Measurements from ENCODE around the gene TERT.

Gene TERT

GRCh38 chr5:1244976-1245375 is 49.9 kb downstream of the TERT start:
- DNase-seq (ENCODE audit: low read depth): no peak
- no peak for TF ChIP-seq CTCF (IDR thresholded peaks at IDR 0.05; ENCODE audit: low read depth, low read length, missing control alignments)
- H3K4me3 ChIP-seq (ENCODE audit: low read depth, low read length): no peak overlapping the region
- in situ Hi-C loops (cut with HindIII; ENCODE audit: low sequenced_read_pairs): no loop called here

- no peak for DNase-seq (ENCODE audit: low read depth)
- no peak for TF ChIP-seq CTCF (IDR thresholded peaks at IDR 0.05; ENCODE audit: low read depth, low read length, missing control alignments)
- no peak overlapping the region for H3K4me3 ChIP-seq (ENCODE audit: low read depth, low read length)
- in situ Hi-C loops (cut with HindIII; ENCODE audit: low sequenced_read_pairs): no loop called here
Observed at GRCh38 chr5:1244255-1244654, 50.6 kb downstream of the TERT start.

- in situ Hi-C loops (cut with HindIII; ENCODE audit: low sequenced_read_pairs): no loop called here
- TF ChIP-seq CTCF (IDR thresholded peaks at IDR 0.05; ENCODE audit: low read depth, low read length, missing control alignments): no peak
Observed at GRCh38 chr5:1243487-1244130, 51.3 kb downstream of the TERT start.

GRCh38 chr5:1242733-1243486 is 52.0 kb downstream of the TERT start:
- H3K4me3 ChIP-seq (ENCODE audit: low read depth, low read length): no peak overlapping the region
- in situ Hi-C loops (cut with HindIII; ENCODE audit: low sequenced_read_pairs): no loop called here
- TF ChIP-seq CTCF (IDR thresholded peaks at IDR 0.05; ENCODE audit: low read depth, low read length, missing control alignments): no peak
- DNase-seq (ENCODE audit: low read depth): no peak

More at GRCh38 chr5:1243487-1244130, 51.3 kb downstream of the TERT start:
- no peak overlapping the region for H3K4me3 ChIP-seq (ENCODE audit: low read depth, low read length)
- DNase-seq (ENCODE audit: low read depth): no peak

- H3K4me3 ChIP-seq (ENCODE audit: low read depth, low read length): no peak overlapping the region
- in situ Hi-C loops (cut with HindIII; ENCODE audit: low sequenced_read_pairs): no loop called here
- no peak for DNase-seq (ENCODE audit: low read depth)
- no peak for TF ChIP-seq CTCF (IDR thresholded peaks at IDR 0.05; ENCODE audit: low read depth, low read length, missing control alignments)
Observed at GRCh38 chr5:1241509-1242080, 53.3 kb downstream of the TERT start.

- in situ Hi-C loops (cut with HindIII; ENCODE audit: low sequenced_read_pairs): no loop called here
- no peak for TF ChIP-seq CTCF (IDR thresholded peaks at IDR 0.05; ENCODE audit: low read depth, low read length, missing control alignments)
Observed at GRCh38 chr5:1240496-1241260, 54.2 kb downstream of the TERT start.

More at GRCh38 chr5:1240496-1241260, 54.2 kb downstream of the TERT start:
- no peak for DNase-seq (ENCODE audit: low read depth)
- no peak overlapping the region for H3K4me3 ChIP-seq (ENCODE audit: low read depth, low read length)
